ENCODE data around the gene PTOV1. TPM values are rescaled to one million over a fixed set of nuclear protein-coding genes. Genes with fewer than 3 reads are reported as not detected.

Gene PTOV1
- total and polyA plus RNA-seq, 4 donors = 38.0 to 52.3 (median 41.3) TPM

- Histone ChIP-seq H3K9me3 (ENCODE audit: control insufficient read depth in 4 of 4, low read length in 3 of 4) (no peaks in the 10 kb centered on the region), H3K27ac (ENCODE audit: low read depth in 1 of 2, low read length in 2 of 2) (no peak overlapping the region), H3K27me3 (ENCODE audit: control insufficient read depth in 4 of 4, insufficient read depth in 4 of 4, low read length in 3 of 4) (no peaks in the 10 kb centered on the region), H3K36me3 (ENCODE audit: control insufficient read depth in 4 of 4, insufficient read depth in 3 of 4, low read depth in 1 of 4, low read length in 3 of 4) (peaks cover 5 to 43% (median 12%) of the 10 kb centered on the region in 4 donors), H3K4me3 (ENCODE audit: low read depth in 1 of 3, low read length in 3 of 3) (no peak overlapping the region), H3K9ac (ENCODE audit: low read depth in 1 of 2, low read length in 2 of 2) (no peak overlapping the region), H3K4me1 (ENCODE audit: control insufficient read depth in 4 of 4, insufficient read depth in 4 of 4, low read length in 3 of 4) (no peaks in the 10 kb centered on the region)
- 95% methylated on average over 8 of the region's 8 CpGs for WGBS
- no peak for DNase-seq (ENCODE audit: low spot score)
- no peak for TF ChIP-seq FOXA1 (IDR thresholded peaks at IDR 0.05)
- no peak for TF ChIP-seq JUND (IDR thresholded peaks at IDR 0.05)
- no peak for TF ChIP-seq NR2F2 (IDR thresholded peaks at IDR 0.05)
- no peak for TF ChIP-seq RXRA (IDR thresholded peaks at IDR 0.05)
- no peak for TF ChIP-seq EGR1 (IDR thresholded peaks at IDR 0.05; ENCODE audit: low read depth in 2 of 2)
- no peak for TF ChIP-seq CTCF (IDR thresholded peaks at IDR 0.05; ENCODE audit: low read depth, low read length, missing input control)
- no peak for TF ChIP-seq HNF4G (IDR thresholded peaks at IDR 0.05)
- no peak for TF ChIP-seq FOXA2 (IDR thresholded peaks at IDR 0.05)
- no peak for TF ChIP-seq REST (IDR thresholded peaks at IDR 0.05)
- no peak for TF ChIP-seq SP1 (IDR thresholded peaks at IDR 0.05)
These were observed 21.8 kb upstream of the PTOV1 start for GRCh38 chr19:49829200-49829599.

GRCh38 chr19:49829721-49830120 lies 21.2 kb upstream of the PTOV1 start:
- H3K27ac ChIP-seq (ENCODE audit: low read depth in 1 of 2, low read length in 2 of 2) = no peak overlapping the region
- no peak for DNase-seq (ENCODE audit: low spot score)
- no peak overlapping the region for H3K4me3 ChIP-seq (ENCODE audit: low read depth in 1 of 3, low read length in 3 of 3)
- no peaks in the 10 kb centered on the region for H3K4me1 ChIP-seq (ENCODE audit: control insufficient read depth in 4 of 4, insufficient read depth in 4 of 4, low read length in 3 of 4)
- peaks cover 5 to 48% (median 15%) of the 10 kb centered on the region in 4 donors for H3K36me3 ChIP-seq (ENCODE audit: control insufficient read depth in 4 of 4, insufficient read depth in 3 of 4, low read depth in 1 of 4, low read length in 3 of 4)
- no peak for TF ChIP-seq HNF4G (IDR thresholded peaks at IDR 0.05)
- no peak for TF ChIP-seq ATF3 (IDR thresholded peaks at IDR 0.05)
- TF ChIP-seq REST (IDR thresholded peaks at IDR 0.05) = no peak
- TF ChIP-seq HNF4A (conservative IDR thresholded peaks at IDR 0.05) = no peak
- TF ChIP-seq NR2F2 (IDR thresholded peaks at IDR 0.05) = no peak
- H3K9me3 ChIP-seq (ENCODE audit: control insufficient read depth in 4 of 4, low read length in 3 of 4) = no peaks in the 10 kb centered on the region
- 98% methylated on average over 18 of the region's 18 CpGs for WGBS
- no peak overlapping the region for H3K9ac ChIP-seq (ENCODE audit: low read depth in 1 of 2, low read length in 2 of 2)
- H3K27me3 ChIP-seq (ENCODE audit: control insufficient read depth in 4 of 4, insufficient read depth in 4 of 4, low read length in 3 of 4) = no peaks in the 10 kb centered on the region
